ENCODE data around the gene MEIOSIN. TPM values are rescaled to one million over a fixed set of nuclear protein-coding genes. Genes with fewer than 3 reads are reported as not detected.

MEIOSIN gene
- polyA plus RNA-seq, 1 of the 3 experiments (the other 2 are of a cell fraction), result 0.03 TPM

GRCh38 chr19:45773384-45773783 is 40.1 kb downstream of the MEIOSIN start (continued):
- TF ChIP-seq FOXJ3 (CRISPR knock-in tag; IDR thresholded peaks at IDR 0.05), result no peak
- peak; percentile 33; the same call in 1 of the 2 replicates for TF ChIP-seq MXI1 (IDR thresholded peaks at IDR 0.05; ENCODE audit: low read depth, low read length)
- 0 out of 4 replicates have a peak, but pooled peaks of 1 of the 2 experiments have one; percentile 19 for TF ChIP-seq EP300 (IDR thresholded peaks at IDR 0.05; ENCODE audit: borderline replicate concordance in 1 of 2, low read depth in 1 of 2, low read length in 1 of 2)
- TF ChIP-seq TCF12 (IDR thresholded peaks at IDR 0.05), result no peak
- TF ChIP-seq FOSL2 (IDR thresholded peaks at IDR 0.05; ENCODE audit: borderline replicate concordance, low read depth), result no peak
- no peak for TF ChIP-seq NRF1 (IDR thresholded peaks at IDR 0.05; ENCODE audit: low read depth, low read length)
- no peak for TF ChIP-seq SMC3 (IDR thresholded peaks at IDR 0.05; ENCODE audit: low read depth, low read length)
- peak; percentile 66 for TF ChIP-seq GATA2 (CRISPR knock-in tag; IDR thresholded peaks at IDR 0.05)

DNA sequence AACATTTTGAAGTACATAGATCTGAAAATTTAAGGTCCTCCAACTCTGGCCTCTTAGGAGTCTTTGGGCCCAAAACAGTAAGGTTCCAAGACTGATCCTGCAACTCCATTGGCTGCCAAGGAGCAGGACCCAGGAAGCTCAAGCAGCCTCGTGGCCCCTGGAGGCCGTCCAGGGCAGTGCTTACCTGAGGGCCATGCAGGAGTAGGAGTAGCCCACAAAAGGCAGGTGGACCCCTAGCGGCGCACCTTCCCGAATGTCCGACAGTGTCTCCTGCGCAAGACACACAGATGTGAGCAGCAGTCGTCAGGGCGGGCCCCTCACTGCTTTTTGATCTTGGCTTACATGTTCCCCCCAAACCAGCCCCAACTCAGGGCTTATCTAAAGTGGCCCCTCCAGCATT is 41.5 kb downstream of the MEIOSIN start:
- H3K9me3 ChIP-seq, result no peaks in the 10 kb centered on the region
- H2AFZ ChIP-seq (ENCODE audit: low read depth), result no peak overlapping the region
- peaks cover 5 to 12% of the 10 kb centered on the region in 2 experiments; a peak in 3 of 4 replicates for H3K4me1 ChIP-seq (ENCODE audit: control insufficient read depth in 1 of 2, insufficient read depth in 2 of 2, low read depth in 1 of 2, low read length in 1 of 2)
- POLR2A ChIA-PET, result no interaction called here
- no peak overlapping the region for H3K9ac ChIP-seq
- H3K27ac ChIP-seq (ENCODE audit: low read depth in 2 of 2, low read length in 1 of 2), result no peak overlapping the region
- CTCF ChIA-PET, result no interaction called here
- peaks cover 5% of the 10 kb centered on the region; the same call in 1 of the 2 replicates for H3K79me2 ChIP-seq (ENCODE audit: insufficient read depth)
- H3F3A ChIP-seq (replicated peaks; ENCODE audit: insufficient read depth), result peaks cover 52% of the 10 kb centered on the region
- H3K36me3 ChIP-seq (replicated peaks in 1 of 2; ENCODE audit: control insufficient read depth in 1 of 2, insufficient read depth in 2 of 2, low read length in 1 of 2), result peaks cover 25 to 54% of the 10 kb centered on the region in 2 experiments
- no peak for DNase-seq
- H3K27me3 ChIP-seq (ENCODE audit: insufficient read depth), result no peaks in the 10 kb centered on the region
- peaks cover 13% of the 10 kb centered on the region; the same call in 1 of the 2 replicates for H4K20me1 ChIP-seq (ENCODE audit: insufficient read depth)
- H3K4me3 ChIP-seq (ENCODE audit: low read depth in 2 of 2, low read length in 1 of 2), result no peak overlapping the region
- no peaks in the 10 kb centered on the region for H3K9me2 ChIP-seq
- 92% methylated on average over 9 of the region's 9 CpGs for WGBS (ENCODE audit: low lambda C conversion rate)
- H3K4me2 ChIP-seq, result no peak overlapping the region
- TF ChIP-seq RAD21 (IDR thresholded peaks at IDR 0.05; ENCODE audit: low read length) (no peak), POLR2AphosphoS5 (IDR thresholded peaks at IDR 0.05; ENCODE audit: low read depth, low read length) (no peak), TEAD4 (IDR thresholded peaks at IDR 0.05; ENCODE audit: borderline replicate concordance, insufficient read depth) (no peak), JUND (IDR thresholded peaks at IDR 0.05) (no peak), USF2 (IDR thresholded peaks at IDR 0.05; ENCODE audit: borderline replicate concordance, low read depth, low read length) (no peak), FOSL2 (IDR thresholded peaks at IDR 0.05; ENCODE audit: borderline replicate concordance, low read depth) (no peak), EZH2phosphoT487 (IDR thresholded peaks at IDR 0.05; ENCODE audit: borderline replicate concordance, low read depth) (no peak), RXRA (IDR thresholded peaks at IDR 0.05; ENCODE audit: borderline replicate concordance, low read depth) (no peak), ELF1 (IDR thresholded peaks at IDR 0.05) (no peak), REST (IDR thresholded peaks at IDR 0.05; ENCODE audit: low read depth, low read length) (no peak), NFIC (IDR thresholded peaks at IDR 0.05; ENCODE audit: borderline replicate concordance) (no peak), FOXM1 (IDR thresholded peaks at IDR 0.05; ENCODE audit: low read depth) (no peak), FOXJ3 (CRISPR knock-in tag; IDR thresholded peaks at IDR 0.05) (no peak), RFX5 (IDR thresholded peaks at IDR 0.05; ENCODE audit: low read length) (no peak)
- TF ChIP-seq, protein P1, sequence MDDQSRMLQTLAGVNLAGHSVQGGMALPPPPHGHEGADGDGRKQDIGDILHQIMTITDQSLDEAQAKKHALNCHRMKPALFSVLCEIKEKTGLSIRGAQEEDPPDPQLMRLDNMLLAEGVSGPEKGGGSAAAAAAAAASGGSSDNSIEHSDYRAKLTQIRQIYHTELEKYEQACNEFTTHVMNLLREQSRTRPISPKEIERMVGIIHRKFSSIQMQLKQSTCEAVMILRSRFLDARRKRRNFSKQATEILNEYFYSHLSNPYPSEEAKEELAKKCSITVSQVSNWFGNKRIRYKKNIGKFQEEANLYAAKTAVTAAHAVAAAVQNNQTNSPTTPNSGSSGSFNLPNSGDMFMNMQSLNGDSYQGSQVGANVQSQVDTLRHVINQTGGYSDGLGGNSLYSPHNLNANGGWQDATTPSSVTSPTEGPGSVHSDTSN (IDR thresholded peaks at IDR 0.05), result no peak
- TF ChIP-seq, protein P2, sequence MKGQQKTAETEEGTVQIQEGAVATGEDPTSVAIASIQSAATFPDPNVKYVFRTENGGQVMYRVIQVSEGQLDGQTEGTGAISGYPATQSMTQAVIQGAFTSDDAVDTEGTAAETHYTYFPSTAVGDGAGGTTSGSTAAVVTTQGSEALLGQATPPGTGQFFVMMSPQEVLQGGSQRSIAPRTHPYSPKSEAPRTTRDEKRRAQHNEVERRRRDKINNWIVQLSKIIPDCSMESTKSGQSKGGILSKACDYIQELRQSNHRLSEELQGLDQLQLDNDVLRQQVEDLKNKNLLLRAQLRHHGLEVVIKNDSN (IDR thresholded peaks at IDR 0.05; ENCODE audit: borderline replicate concordance, low read depth), result no peak

Measured in SK-N-SH (cell line).